Natural killer cell (primary cell): ENCODE measurements around the gene KHNYN. TPM values are rescaled to one million over a fixed set of nuclear protein-coding genes. Genes with fewer than 3 reads are reported as not detected.

Experiments used
- ATAC-seq, 3 donors: fragments of 150-1000 bp in 2 of 3; fragments of 200-7000 bp in 1 of 3; cut with Tn5 transposase; 1 replicate in 1 of 3; 2 replicates in 2 of 3; pipeline ENCODE4 v1.10.0; 2021; ENCODE audit warnings: mild to moderate bottlenecking in 2 of 3, moderate library complexity in 2 of 3
- DNase-seq, 2 donors: peaks; one replicate each; pipeline versions ENCODE4 v3.0.0 to v3.0.0-alpha.2; 2013 to 2021; ENCODE audit warnings: mixed read lengths in 1 of 2
- H3K27ac ChIP-seq: one replicate; pipeline ENCODE4 v1.5.1; 2013; ENCODE audit warnings: mild to moderate bottlenecking, low read length
- H3K27me3 ChIP-seq: one replicate; pipeline ENCODE4 v1.6.1; 2013; ENCODE audit warnings: low read length; ENCODE audit not compliant: control insufficient read depth, insufficient read depth
- H3K36me3 ChIP-seq: one replicate; pipeline ENCODE4 v1.6.1; 2013; ENCODE audit warnings: low read length; ENCODE audit not compliant: control insufficient read depth, insufficient read depth
- H3K4me1 ChIP-seq: one replicate; pipeline ENCODE4 v1.6.1; 2013; ENCODE audit warnings: low read length; ENCODE audit not compliant: control insufficient read depth, insufficient read depth
- H3K4me3 ChIP-seq: one replicate; pipeline ENCODE4 v1.5.1; 2013; ENCODE audit warnings: low read length
- H3K9me3 ChIP-seq: one replicate; pipeline ENCODE4 v1.6.1; 2013; ENCODE audit warnings: low read length; ENCODE audit not compliant: control insufficient read depth, insufficient read depth
- H3K27ac Mint-ChIP-seq, 2 donors: one replicate each; pipeline ENCODE4 v1.8.0; 2022; ENCODE audit warnings: mild to moderate bottlenecking in 2 of 2, mixed read lengths in 2 of 2, moderate library complexity in 1 of 2
- H3K27me3 Mint-ChIP-seq, 2 donors: one replicate each; pipeline ENCODE4 v1.8.0; 2022; ENCODE audit warnings: low read depth in 2 of 2, mixed read lengths in 2 of 2
- H3K36me3 Mint-ChIP-seq: one replicate; pipeline ENCODE4 v1.8.0; 2022; ENCODE audit warnings: mixed read lengths
- H3K4me1 Mint-ChIP-seq, 2 donors: one replicate each; pipeline ENCODE4 v1.8.0; 2022; ENCODE audit warnings: mixed read lengths in 2 of 2
- H3K4me3 Mint-ChIP-seq: one replicate; pipeline ENCODE4 v1.8.0; 2022; ENCODE audit warnings: mild to moderate bottlenecking, moderate library complexity, mixed read lengths
- H3K9me3 Mint-ChIP-seq, 2 donors: one replicate each; pipeline ENCODE4 v1.8.0; 2022; ENCODE audit warnings: mixed read lengths in 2 of 2
- CTCF ChIP-seq: fragments of 200-600 bp; IDR thresholded peaks from one replicate; pipeline ENCODE4 v1.8.0; 2022; ENCODE audit warnings: antibody characterized with exemption
- WGBS: methylation state at CpG from one replicate; pipeline ENCODE4 v1.1.7; 2013; ENCODE audit warnings: missing lambda C conversion rate; ENCODE audit not compliant: insufficient coverage; 5-methylcytosine and 5-hydroxymethylcytosine counted together
- intact Hi-C: fragments of 100-400 bp; cut with micrococcal nuclease; formaldehyde crosslinking; loops from one replicate; pipeline ENCODE4 v1.14.2; 2022
- total RNA-seq, 4 donors: library from RNA; stranded (reverse); fragments of 120-200 nt in 1 of 4; gene quantifications; one replicate each; pipeline versions ENCODE4 v1.2.3 to v1.2.4, GENCODE V29; 2013 to 2022

KHNYN gene
- total RNA-seq, 3 donors from 2014 or later (not counting 1 experiment from before 2014, with no cell fraction given): 106 to 141 (median 116) TPM

- Mint-ChIP-seq H3K4me3 (no peak overlapping the region), H3K36me3 (no peaks in the 10 kb centered on the region), H3K4me1 (peaks cover 29 to 58% of the 10 kb centered on the region in 2 donors), H3K27ac (peak overlapping the region; percentile 19 to 50), H3K27me3 (no peaks in the 10 kb centered on the region), H3K9me3 (no peaks in the 10 kb centered on the region)
- no peak for TF ChIP-seq CTCF
- intact Hi-C loops: loop anchor here (10.0 kb wide), 1 partner anchor 190 kb away; the partner anchor contains the start of gene TINF2
- DNase-seq: no peak
- Histone ChIP-seq H3K4me3 (no peak overlapping the region), H3K9me3 (no peaks in the 10 kb centered on the region), H3K4me1 (peaks cover 39% of the 10 kb centered on the region), H3K27me3 (no peaks in the 10 kb centered on the region), H3K27ac (no peak overlapping the region), H3K36me3 (peaks cover 69% of the 10 kb centered on the region)
- WGBS: 87% methylated on average over 2 of the region's 2 CpGs
- ATAC-seq: no peak
Measured at GRCh38 chr14:24435192-24435810, 5.5 kb downstream of the KHNYN start.

GRCh38 chr14:24435998-24436354 is 6.2 kb downstream of the KHNYN start:
- DNase-seq (no peak), ATAC-seq (no peak)
- intact Hi-C loops: loop anchor here (1.0 to 10.0 kb wide), 3 partner anchors 71 to 191 kb away; partner anchors contain the start of gene TINF2
- Mint-ChIP-seq H3K27me3 (no peaks in the 10 kb centered on the region), H3K9me3 (no peaks in the 10 kb centered on the region), H3K36me3 (no peaks in the 10 kb centered on the region), H3K4me1 (peaks cover 32 to 58% of the 10 kb centered on the region in 2 donors), H3K27ac (peak overlapping the region; percentile 19 to 50), H3K4me3 (no peak overlapping the region)
- no peak overlapping the region for H3K4me3 ChIP-seq
- no peaks in the 10 kb centered on the region for H3K27me3 ChIP-seq
- peaks cover 38% of the 10 kb centered on the region for H3K4me1 ChIP-seq
- H3K9me3 ChIP-seq: no peaks in the 10 kb centered on the region
- peaks cover 75% of the 10 kb centered on the region for H3K36me3 ChIP-seq
- H3K27ac ChIP-seq: no peak overlapping the region
- TF ChIP-seq CTCF: no peak
- 78% methylated on average over 6 of the region's 6 CpGs for WGBS

- no peaks in the 10 kb centered on the region for H3K27me3 ChIP-seq
- Mint-ChIP-seq H3K27ac (peak overlapping the region; percentile 19 to 50), H3K4me3 (peak overlapping the region; percentile 31), H3K27me3 (no peaks in the 10 kb centered on the region), H3K4me1 (peaks cover 32 to 58% of the 10 kb centered on the region in 2 donors), H3K36me3 (no peaks in the 10 kb centered on the region), H3K9me3 (no peaks in the 10 kb centered on the region)
- peak; percentile 74 for TF ChIP-seq CTCF
- WGBS: 49% methylated on average over 4 of the region's 5 CpGs
- intact Hi-C loops: loop anchor here (1.0 to 10.0 kb wide), 3 partner anchors 71 to 192 kb away; partner anchors contain the start of gene TINF2
- H3K4me1 ChIP-seq: peaks cover 36% of the 10 kb centered on the region
- ATAC-seq (peak; percentile 66 to 74 (median 72)), DNase-seq (peak in 1 of 2 donors; percentile 79)
- peaks cover 75% of the 10 kb centered on the region for H3K36me3 ChIP-seq
- H3K9me3 ChIP-seq: no peaks in the 10 kb centered on the region
- H3K27ac ChIP-seq: no peak overlapping the region
- no peak overlapping the region for H3K4me3 ChIP-seq
Measured at GRCh38 chr14:24436355-24437019, 6.7 kb downstream of the KHNYN start.
